BE2C (cell line): ENCODE results near the gene DDIAS.
"Not testable (repeated sequence)": the region's sequence is repeated elsewhere in the genome, so short reads cannot be mapped to it uniquely, and the experiment has no call there.

Experiments used
- DNase-seq: peaks from one replicate; pipeline ENCODE4 v3.0.0-alpha.2; 2020
- H3K27me3 ChIP-seq: fragments of 250-450 bp; sonication (Bioruptor Pico); 2 replicates; pipeline ENCODE4 v1.5.1; 2020; ENCODE audit warnings: mild to moderate bottlenecking
- H3K36me3 ChIP-seq: fragments of 250-450 bp; sonication (Bioruptor Pico); 2 replicates; pipeline ENCODE4 v1.5.1; 2020; ENCODE audit warnings: mild to moderate bottlenecking
- H3K4me1 ChIP-seq: fragments of 250-450 bp; sonication (Bioruptor Pico); 2 replicates; pipeline ENCODE4 v1.5.1; 2020
- H3K4me3 ChIP-seq: 2 replicates; pipeline ENCODE4 v1.5.1; 2011; ENCODE audit warnings: low read depth, low read length
- H3K9me3 ChIP-seq: fragments of 250-450 bp; sonication (Bioruptor Pico); 2 replicates; pipeline ENCODE4 v1.5.1; 2020
- CTCF ChIP-seq: IDR thresholded peaks from 2 replicates; pipeline ENCODE4 v1.5.1; 2012; ENCODE audit warnings: mild to moderate bottlenecking, low read depth, low read length

Gene DDIAS

GRCh38 chr11:82906931-82907330, 5.4 kb downstream of the DDIAS start:
- H3K4me1 ChIP-seq, result no peaks in the 10 kb centered on the region
- peaks cover 9% of the 10 kb centered on the region for H3K36me3 ChIP-seq

GRCh38 chr11:82907371-82907770, 5.8 kb downstream of the DDIAS start:
- H3K9me3 ChIP-seq, result no peaks in the 10 kb centered on the region
- H3K4me1 ChIP-seq, result no peaks in the 10 kb centered on the region
- H3K36me3 ChIP-seq, result peaks cover 11% of the 10 kb centered on the region
- no peaks in the 10 kb centered on the region for H3K27me3 ChIP-seq
- no peak overlapping the region for H3K4me3 ChIP-seq
- no peak for DNase-seq
- no peak for TF ChIP-seq CTCF

More at GRCh38 chr11:82906931-82907330, 5.4 kb downstream of the DDIAS start:
- Histone ChIP-seq H3K27me3 (no peaks in the 10 kb centered on the region), H3K4me3 (no peak overlapping the region), H3K9me3 (no peaks in the 10 kb centered on the region)
- no peak for DNase-seq
- no peak for TF ChIP-seq CTCF

- no peaks in the 10 kb centered on the region for H3K4me1 ChIP-seq
- no peak for DNase-seq
- peaks cover 12% of the 10 kb centered on the region for H3K36me3 ChIP-seq
Measured at GRCh38 chr11:82908311-82908710, 6.8 kb downstream of the DDIAS start.

GRCh38 chr11:82909015-82909640, 7.6 kb downstream of the DDIAS start:
- no peaks in the 10 kb centered on the region for H3K27me3 ChIP-seq
- no peak for TF ChIP-seq CTCF
- no peaks in the 10 kb centered on the region for H3K9me3 ChIP-seq
- peaks cover 20% of the 10 kb centered on the region for H3K36me3 ChIP-seq
- no peak for DNase-seq
- H3K4me1 ChIP-seq, result no peaks in the 10 kb centered on the region
- H3K4me3 ChIP-seq, result no peak overlapping the region

More at GRCh38 chr11:82908311-82908710, 6.8 kb downstream of the DDIAS start:
- Histone ChIP-seq H3K4me3 (no peak overlapping the region), H3K27me3 (no peaks in the 10 kb centered on the region), H3K9me3 (no peaks in the 10 kb centered on the region)
- no peak for TF ChIP-seq CTCF

GRCh38 chr11:82919786-82920185, 18.2 kb downstream of the DDIAS start:
- H3K36me3 ChIP-seq, result peaks cover 30% of the 10 kb centered on the region
- not testable (repeated sequence) for H3K4me1 ChIP-seq, H3K27me3 ChIP-seq, H3K4me3 ChIP-seq, H3K9me3 ChIP-seq, DNase-seq

- H3K27me3 ChIP-seq, H3K4me3 ChIP-seq, DNase-seq, H3K4me1 ChIP-seq, H3K9me3 ChIP-seq: not testable (repeated sequence)
- peaks cover 25% of the 10 kb centered on the region for H3K36me3 ChIP-seq
Measured at GRCh38 chr11:82920227-82920626, 18.7 kb downstream of the DDIAS start.

GRCh38 chr11:82922396-82923173, 21.0 kb downstream of the DDIAS start:
- not testable (repeated sequence) for H3K4me1 ChIP-seq

More at GRCh38 chr11:82922396-82923173, 21.0 kb downstream of the DDIAS start:
- H3K9me3 ChIP-seq, H3K27me3 ChIP-seq: not testable (repeated sequence)
- peaks cover 11% of the 10 kb centered on the region for H3K36me3 ChIP-seq
- DNase-seq, result peak; percentile 55
- H3K4me3 ChIP-seq, result peak overlapping the region; percentile 15
